Myocyte (in vitro differentiated cells): ENCODE data around the gene HMGCL. TPM values are rescaled to one million over a fixed set of nuclear protein-coding genes. Genes with fewer than 3 reads are reported as not detected.
"Not testable (repeated sequence)": the region's sequence is repeated elsewhere in the genome, so short reads cannot be mapped to it uniquely, and the experiment has no call there.

Experiments used
- DNase-seq: peaks from one replicate; pipeline ENCODE4 v3.0.0-alpha.2; 2012; ENCODE audit warnings: low read depth
- total RNA-seq: library from RNA; depleted of rRNA; stranded (reverse); fragments of >200 nt; gene quantifications from 2 replicates; pipeline ENCODE4 v1.2.3, GENCODE V29; 2014

Gene HMGCL
- total RNA-seq, 1 donor from 2014 or later: 38.1 TPM

GRCh38 chr1:23799570-23800399 is 25.4 kb downstream of the HMGCL start:
- DNase-seq: peak; percentile 62

- no peak for DNase-seq
Observed at GRCh38 chr1:23799255-23799569, 26.0 kb downstream of the HMGCL start.

GRCh38 chr1:23798662-23799142 is 26.5 kb downstream of the HMGCL start:
- DNase-seq: no peak

GRCh38 chr1:23797478-23798448 is 27.5 kb downstream of the HMGCL start:
- no peak for DNase-seq

GRCh38 chr1:23796466-23797271 is 28.6 kb downstream of the HMGCL start:
- no peak for DNase-seq

- no peak for DNase-seq
Observed at GRCh38 chr1:23795676-23796465, 29.4 kb downstream of the HMGCL start.

GRCh38 chr1:23794732-23795182 is 30.5 kb downstream of the HMGCL start:
- DNase-seq: not testable (repeated sequence)

- no peak for DNase-seq
Observed at GRCh38 chr1:23793861-23794731, 31.1 kb downstream of the HMGCL start.

GRCh38 chr1:23793018-23793781 is 32.0 kb downstream of the HMGCL start:
- DNase-seq: no peak

GRCh38 chr1:23792151-23792945 is 32.9 kb downstream of the HMGCL start:
- DNase-seq: no peak

- DNase-seq: no peak
Observed at GRCh38 chr1:23791516-23792047, 33.6 kb downstream of the HMGCL start.

- DNase-seq: peak; percentile 93
Observed at GRCh38 chr1:23790696-23791515, 34.3 kb downstream of the HMGCL start, which contains the start of gene LYPLA2. TSS of gene LYPLA2 (plus strand) at chr1:23791145. CDS start at chr1:23792683, 1,538 bp downstream.

GRCh38 chr1:23788695-23789094 is 36.5 kb downstream of the HMGCL start:
- DNase-seq: no peak

- DNase-seq: peak; percentile 72
Observed at GRCh38 chr1:23787701-23788100, 37.5 kb downstream of the HMGCL start.

- no peak for DNase-seq
Observed at GRCh38 chr1:23784846-23785245, 40.4 kb downstream of the HMGCL start.

GRCh38 chr1:23783141-23783540 is 42.1 kb downstream of the HMGCL start:
- DNase-seq: not testable (repeated sequence)
